CD4-positive, alpha-beta T cell treated with Interleukin-6 for 4 hours (primary cell): ENCODE data around the gene SIM1.

Experiments
- DNase-seq: peaks from one replicate; pipeline ENCODE4 v3.0.0-alpha.2; 2020; ENCODE audit warnings: mixed read lengths

The SIM1 gene

GRCh38 chr6:100455230-100456124, 9.2 kb downstream of the SIM1 start:
- DNase-seq = no peak

GRCh38 chr6:100454551-100455229, 10.0 kb downstream of the SIM1 start:
- DNase-seq = no peak

GRCh38 chr6:100453701-100454521, 10.8 kb downstream of the SIM1 start:
- no peak for DNase-seq

- no peak for DNase-seq
Measured at GRCh38 chr6:100452998-100453397, 11.7 kb downstream of the SIM1 start.

- no peak for DNase-seq
Measured at GRCh38 chr6:100451577-100451976, 13.1 kb downstream of the SIM1 start.

- no peak for DNase-seq
Measured at GRCh38 chr6:100449239-100449691, 15.5 kb downstream of the SIM1 start.

GRCh38 chr6:100447900-100448748, 16.6 kb downstream of the SIM1 start:
- DNase-seq = no peak

- no peak for DNase-seq
Measured at GRCh38 chr6:100447081-100447899, 17.4 kb downstream of the SIM1 start.

- no peak for DNase-seq
Measured at GRCh38 chr6:100446115-100447080, 18.3 kb downstream of the SIM1 start.

- DNase-seq = no peak
Measured at GRCh38 chr6:100445512-100445911, 19.2 kb downstream of the SIM1 start.

- no peak for DNase-seq
Measured at GRCh38 chr6:100440935-100441334, 23.8 kb downstream of the SIM1 start.

GRCh38 chr6:100435299-100435698, 29.4 kb downstream of the SIM1 start:
- no peak for DNase-seq

- DNase-seq = no peak
Measured at GRCh38 chr6:100433726-100434435, 30.8 kb downstream of the SIM1 start.

GRCh38 chr6:100432136-100432535, 32.6 kb downstream of the SIM1 start:
- DNase-seq = no peak

GRCh38 chr6:100430962-100431361, 33.8 kb downstream of the SIM1 start:
- no peak for DNase-seq

- no peak for DNase-seq
Measured at GRCh38 chr6:100427452-100427851, 37.3 kb downstream of the SIM1 start.

GRCh38 chr6:100426744-100427338, 37.9 kb downstream of the SIM1 start:
- DNase-seq = no peak

- DNase-seq = no peak
Measured at GRCh38 chr6:100426241-100426640, 38.5 kb downstream of the SIM1 start.

- no peak for DNase-seq
Measured at GRCh38 chr6:100420711-100421110, 44.0 kb downstream of the SIM1 start.
